D721Med (cell line): Measurements from ENCODE around the gene SYTL2.

Experiments
- DNase-seq: peaks from one replicate; pipeline ENCODE4 v3.0.0; 2011; ENCODE audit warnings: low spot score; ENCODE audit not compliant: insufficient read length
- FAIRE-seq: peaks from 2 replicates; lab custom pipeline; 2011; peaks lifted over from hg19 to GRCh38; lab: Jason Lieb, UNC
- CTCF ChIP-seq: IDR thresholded peaks from 2 replicates; pipeline ENCODE4 v1.5.1; 2012; ENCODE audit warnings: mild to moderate bottlenecking, control low read depth; ENCODE audit not compliant: insufficient read depth; ENCODE audit errors: missing control alignments

SYTL2 gene

GRCh38 chr11:85805387-85805786, 5.6 kb downstream of the SYTL2 start:
- no peak for TF ChIP-seq CTCF
- DNase-seq (no peak), FAIRE-seq (no peak)

DNA sequence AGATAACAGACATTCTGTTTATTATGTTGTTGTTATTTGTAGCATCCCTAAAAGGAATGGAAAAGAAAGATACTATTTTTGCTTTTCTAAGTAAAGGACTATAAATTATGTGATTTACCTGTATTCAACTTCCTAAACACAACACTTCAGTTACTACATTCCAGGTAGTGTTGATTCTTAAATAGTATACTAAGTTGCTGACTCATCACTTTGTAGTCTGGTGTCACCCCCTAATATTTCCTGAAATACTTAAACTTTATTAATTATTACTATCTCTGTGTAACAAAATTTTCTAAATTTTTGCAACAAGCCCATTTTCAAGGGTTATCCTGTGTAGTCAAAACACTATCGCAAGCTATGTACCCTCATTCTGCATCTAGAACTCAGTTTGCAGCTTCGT, 7.0 kb downstream of the SYTL2 start:
- no peak for FAIRE-seq
- DNase-seq = no peak
- TF ChIP-seq CTCF = no peak

DNA sequence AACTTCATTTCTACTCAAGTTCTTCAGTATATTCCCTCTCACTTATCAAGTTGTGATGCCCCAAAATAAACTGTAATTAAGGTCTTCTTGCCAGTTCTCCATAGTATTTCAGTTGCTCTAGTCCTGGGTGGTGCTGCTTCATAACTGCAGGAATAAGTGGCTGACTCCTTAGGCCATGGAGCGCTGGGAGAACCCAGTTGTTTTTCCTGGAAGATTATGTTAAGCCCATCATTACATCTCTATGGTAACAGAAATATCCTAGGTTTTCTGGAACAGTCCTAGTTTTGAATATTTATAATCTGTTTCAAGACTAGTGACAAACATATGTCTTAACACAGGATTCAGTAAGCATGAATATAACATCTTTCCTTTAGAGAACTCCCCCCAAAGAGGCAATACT, 7.6 kb downstream of the SYTL2 start:
- DNase-seq = no peak
- FAIRE-seq = no peak
- TF ChIP-seq CTCF = no peak

DNA sequence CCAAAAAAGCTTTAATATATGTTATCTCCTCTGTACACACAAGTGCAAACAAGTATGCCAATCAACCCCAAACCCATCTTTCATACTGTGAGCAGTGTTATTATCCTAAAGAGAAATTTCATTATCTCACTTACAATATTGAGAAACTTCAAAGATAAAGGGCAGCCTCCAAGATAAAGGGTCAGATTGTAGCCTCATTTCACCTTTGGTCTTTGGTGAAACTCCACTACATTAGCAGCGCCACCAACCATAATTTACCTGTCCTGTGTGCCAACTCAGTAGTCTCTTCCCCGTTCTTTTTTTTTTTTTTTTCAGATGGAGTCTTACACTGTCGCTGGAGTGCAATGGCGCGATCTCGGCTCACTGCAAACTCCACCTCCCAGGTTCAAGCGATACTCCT, 9.4 kb downstream of the SYTL2 start:
- FAIRE-seq = no peak
- no peak for DNase-seq
- no peak for TF ChIP-seq CTCF

DNA sequence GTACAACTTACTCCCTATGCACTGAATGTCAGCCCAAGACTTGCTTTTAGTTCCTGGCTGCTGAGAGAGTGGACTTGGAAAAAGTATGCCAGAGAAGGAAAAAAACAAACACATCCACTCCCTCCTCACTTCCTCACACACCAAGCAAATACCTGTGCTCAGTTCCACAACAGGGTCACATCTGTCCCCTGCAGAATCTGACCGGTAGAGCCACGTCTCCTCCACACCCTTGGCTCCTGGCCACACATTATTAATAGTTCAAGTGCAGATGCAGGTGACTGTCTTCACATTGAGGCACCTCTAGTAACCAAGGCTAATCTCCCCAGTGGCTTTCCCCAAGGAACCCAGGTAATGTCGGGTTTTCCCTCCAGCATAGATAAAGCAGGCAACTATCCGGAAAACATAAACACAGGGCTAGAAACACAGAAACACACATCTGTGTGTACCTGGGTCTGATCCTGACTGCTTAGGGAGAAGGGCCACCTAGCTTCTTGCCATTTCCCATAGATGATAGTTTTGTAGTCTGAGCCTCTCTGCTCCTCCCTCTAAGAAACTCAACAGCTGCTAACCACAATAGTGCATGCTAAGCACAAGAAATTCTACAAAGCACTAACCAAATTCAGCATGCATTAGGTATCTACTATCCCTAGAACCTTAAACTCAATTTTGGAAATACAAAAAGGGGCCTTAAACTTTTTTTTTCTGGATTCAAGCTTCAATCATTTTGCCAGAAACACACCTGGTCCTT, 10.2 kb downstream of the SYTL2 start:
- DNase-seq (no peak), FAIRE-seq (no peak)
- no peak for TF ChIP-seq CTCF

DNA sequence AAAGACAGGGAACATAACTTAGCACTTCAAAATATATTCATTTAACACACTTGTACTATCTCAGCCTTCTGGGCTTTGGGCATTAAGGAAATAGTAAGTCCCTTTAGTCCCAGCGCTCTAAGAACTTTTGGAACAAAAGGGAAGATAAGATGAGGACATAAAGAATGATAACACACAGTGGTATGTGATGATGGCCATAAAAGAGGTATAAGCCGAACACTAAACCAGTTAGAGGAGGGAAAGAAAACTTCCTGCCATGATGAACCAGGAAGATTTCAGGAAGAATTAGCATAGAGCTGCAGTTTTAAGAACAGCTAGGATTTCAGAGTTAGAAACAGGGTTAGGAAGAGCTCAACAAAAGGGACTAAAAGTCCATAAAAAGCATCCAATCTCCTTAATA, 11.8 kb downstream of the SYTL2 start:
- no peak for DNase-seq
- no peak for FAIRE-seq
- no peak for TF ChIP-seq CTCF

GRCh38 chr11:85798361-85798760, 12.6 kb downstream of the SYTL2 start:
- DNase-seq (no peak), FAIRE-seq (no peak)
- TF ChIP-seq CTCF = no peak
